ENCODE data around the gene OBSL1. TPM values are rescaled to one million over a fixed set of nuclear protein-coding genes. Genes with fewer than 3 reads are reported as not detected.

Gene OBSL1
- total RNA-seq, 5 donors from 2014 or later (not counting 1 experiment from before 2014, with no cell fraction given): 1.2 to 2.4 (median 1.2) TPM

DNA sequence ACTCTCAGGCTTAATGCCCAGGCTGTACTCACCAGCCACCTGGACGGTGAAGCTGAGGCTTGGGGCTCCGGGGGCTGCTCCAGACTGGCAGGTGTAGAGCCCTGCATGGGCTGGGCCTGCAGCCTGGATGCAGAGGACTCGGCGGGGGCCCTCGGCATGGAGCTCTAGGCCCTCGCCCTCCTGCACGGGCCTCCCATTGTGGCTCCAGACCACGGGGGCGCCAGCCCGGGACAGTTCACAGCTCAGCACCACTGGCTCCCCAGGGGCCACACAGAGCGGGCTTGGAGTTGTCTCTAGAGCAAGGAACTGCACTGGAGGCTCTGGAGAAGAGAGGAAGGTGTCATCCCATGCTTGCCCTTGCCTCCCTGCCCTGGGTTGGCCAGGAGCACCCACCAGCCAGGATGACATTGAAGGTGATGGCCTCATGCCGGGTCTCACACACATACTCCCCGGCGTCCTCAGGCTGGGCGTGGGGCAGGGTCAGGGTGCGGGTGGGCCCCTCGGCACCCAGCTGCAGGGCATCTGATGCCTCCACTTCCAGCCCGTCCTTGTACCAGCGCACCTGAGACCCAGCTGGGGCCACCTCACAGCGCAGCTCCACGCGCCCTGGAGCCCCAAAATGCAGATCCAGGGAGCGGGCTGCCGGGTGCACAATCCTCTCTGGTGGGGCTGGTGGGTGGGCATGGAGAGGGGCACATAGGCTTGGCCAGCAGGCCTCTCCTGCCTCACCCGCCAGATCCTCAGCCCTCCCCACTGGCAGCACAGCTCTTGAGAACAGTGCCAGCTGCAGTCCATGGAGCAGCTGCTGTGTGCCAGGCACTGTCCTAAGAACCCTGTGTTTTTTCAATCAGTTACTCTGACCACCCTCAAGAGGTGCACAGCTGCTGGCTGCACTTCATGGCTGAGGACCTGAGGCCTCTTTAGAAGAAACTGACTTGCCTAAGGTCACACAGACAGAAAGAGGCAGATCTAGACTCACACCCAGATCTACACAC lies 13.3 kb downstream of the OBSL1 start:
- Histone ChIP-seq H3K9me3 (no peaks in the 10 kb centered on the region), H3K4me3 (ENCODE audit: control insufficient read depth in 1 of 2, extremely low read depth in 1 of 2, low read length in 1 of 2) (no peak overlapping the region), H3K27me3 (replicated peaks in 1 of 2; ENCODE audit: control insufficient read depth in 2 of 2, extremely low read depth in 1 of 2, insufficient read depth in 2 of 2, low read length in 1 of 2) (peaks cover 0 to 81% of the 10 kb centered on the region in 2 experiments), H3K36me3 (ENCODE audit: control insufficient read depth in 2 of 2, extremely low read depth in 1 of 2, insufficient read depth in 1 of 2, low read length in 1 of 2) (no peaks in the 10 kb centered on the region), H3K4me1 (ENCODE audit: control insufficient read depth in 1 of 2, extremely low read depth in 1 of 2, insufficient read depth in 2 of 2, low read length in 2 of 2) (peaks cover 0 to 4% of the 10 kb centered on the region in 2 experiments), H3K27ac (ENCODE audit: low read length) (no peak overlapping the region)
- 87% methylated on average over 22 of the region's 25 CpGs for WGBS (ENCODE audit: insufficient coverage)
- ChIA-PET CTCF (no interaction called here), POLR2A (no interaction called here)
- H3K4me1 Mint-ChIP-seq: peaks cover 0 to 5% (median 4%) of the 10 kb centered on the region in 3 donors
- H3K36me3 Mint-ChIP-seq: no peaks in the 10 kb centered on the region
- H3K4me3 Mint-ChIP-seq: no peak overlapping the region
- DNase-seq (no peak), ATAC-seq (replicated peaks in 1 of 4) (no peak)
- H3K9me3 Mint-ChIP-seq: no peaks in the 10 kb centered on the region
- H3K27me3 Mint-ChIP-seq: peaks cover 28 to 35% of the 10 kb centered on the region in 2 donors
- H3K27ac Mint-ChIP-seq: no peak overlapping the region

DNA sequence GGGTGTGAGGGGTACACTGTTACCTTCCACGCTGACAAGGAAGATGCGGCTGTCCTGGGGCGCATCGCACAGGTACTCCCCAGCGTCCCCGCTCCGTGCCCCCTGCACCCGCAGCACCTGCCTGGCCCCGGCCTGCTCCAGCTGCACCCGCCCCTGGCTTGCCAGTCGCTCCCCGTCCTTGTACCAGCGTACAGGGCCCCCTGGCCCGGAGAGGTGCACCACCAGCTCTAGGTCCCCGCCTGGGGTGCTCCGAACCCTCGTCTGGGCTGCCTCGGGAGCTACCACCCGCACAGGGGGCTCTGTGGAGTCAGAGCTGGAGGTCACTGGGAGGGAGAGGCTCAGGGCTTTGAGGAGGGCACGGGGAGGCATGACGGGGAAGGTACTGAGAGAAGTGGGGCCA lies 14.0 kb downstream of the OBSL1 start:
- CTCF ChIA-PET: no interaction called here
- POLR2A ChIA-PET: no interaction called here
- peaks cover 28 to 36% of the 10 kb centered on the region in 2 donors for H3K27me3 Mint-ChIP-seq
- Histone ChIP-seq H3K4me1 (ENCODE audit: control insufficient read depth in 1 of 2, extremely low read depth in 1 of 2, insufficient read depth in 2 of 2, low read length in 2 of 2) (peaks cover 0 to 12% of the 10 kb centered on the region in 2 experiments), H3K27ac (ENCODE audit: low read length) (no peak overlapping the region), H3K27me3 (replicated peaks in 1 of 2; ENCODE audit: control insufficient read depth in 2 of 2, extremely low read depth in 1 of 2, insufficient read depth in 2 of 2, low read length in 1 of 2) (peaks cover 0 to 82% of the 10 kb centered on the region in 2 experiments), H3K36me3 (ENCODE audit: control insufficient read depth in 2 of 2, extremely low read depth in 1 of 2, insufficient read depth in 1 of 2, low read length in 1 of 2) (no peaks in the 10 kb centered on the region), H3K4me3 (ENCODE audit: control insufficient read depth in 1 of 2, extremely low read depth in 1 of 2, low read length in 1 of 2) (no peak overlapping the region), H3K9me3 (no peaks in the 10 kb centered on the region)
- ATAC-seq (replicated peaks in 1 of 4) (no peak), DNase-seq (no peak)
- no peak overlapping the region for H3K27ac Mint-ChIP-seq
- H3K9me3 Mint-ChIP-seq: no peaks in the 10 kb centered on the region
- H3K4me3 Mint-ChIP-seq: no peak overlapping the region
- peaks cover 0 to 5% (median 4%) of the 10 kb centered on the region in 3 donors for H3K4me1 Mint-ChIP-seq
- no peaks in the 10 kb centered on the region for H3K36me3 Mint-ChIP-seq
- WGBS (ENCODE audit: insufficient coverage): 82% methylated on average over 20 of the region's 21 CpGs

DNA sequence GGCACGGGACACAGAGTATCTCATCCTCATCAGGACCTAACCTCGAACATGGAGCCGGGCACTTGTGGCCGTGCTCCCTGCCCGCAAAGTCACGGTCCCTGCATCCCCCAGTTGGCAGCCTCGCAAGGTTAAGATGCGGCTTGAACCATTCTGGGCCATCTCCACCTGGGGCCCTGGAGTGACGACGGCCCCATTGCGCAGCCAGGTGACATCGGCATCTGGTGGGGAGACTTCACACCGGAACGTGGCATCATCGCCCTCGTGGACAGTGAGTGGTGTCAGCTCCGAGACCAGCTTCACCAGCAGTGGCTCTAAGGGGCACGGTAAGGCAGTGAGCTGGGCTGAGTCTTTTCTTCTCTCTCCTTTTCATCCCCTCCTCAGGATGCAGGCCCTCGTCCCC lies 14.9 kb downstream of the OBSL1 start:
- Histone ChIP-seq H3K27ac (ENCODE audit: low read length) (no peak overlapping the region), H3K4me3 (ENCODE audit: control insufficient read depth in 1 of 2, extremely low read depth in 1 of 2, low read length in 1 of 2) (no peak overlapping the region), H3K9me3 (no peaks in the 10 kb centered on the region), H3K27me3 (replicated peaks in 1 of 2; ENCODE audit: control insufficient read depth in 2 of 2, extremely low read depth in 1 of 2, insufficient read depth in 2 of 2, low read length in 1 of 2) (peaks cover 0 to 82% of the 10 kb centered on the region in 2 experiments), H3K4me1 (ENCODE audit: control insufficient read depth in 1 of 2, extremely low read depth in 1 of 2, insufficient read depth in 2 of 2, low read length in 2 of 2) (peaks cover 0 to 21% of the 10 kb centered on the region in 2 experiments), H3K36me3 (ENCODE audit: control insufficient read depth in 2 of 2, extremely low read depth in 1 of 2, insufficient read depth in 1 of 2, low read length in 1 of 2) (no peaks in the 10 kb centered on the region)
- DNase-seq (no peak), ATAC-seq (replicated peaks in 1 of 4) (no peak)
- Mint-ChIP-seq H3K4me1 (peaks cover 6 to 9% (median 7%) of the 10 kb centered on the region in 3 donors), H3K27ac (no peak overlapping the region), H3K27me3 (peaks cover 31 to 39% of the 10 kb centered on the region in 2 donors), H3K4me3 (no peak overlapping the region), H3K36me3 (no peaks in the 10 kb centered on the region), H3K9me3 (no peaks in the 10 kb centered on the region)
- ChIA-PET POLR2A (no interaction called here), CTCF (no interaction called here)
- 87% methylated on average over 17 of the region's 19 CpGs for whole genome bisulfite sequencing (ENCODE audit: insufficient coverage)

DNA sequence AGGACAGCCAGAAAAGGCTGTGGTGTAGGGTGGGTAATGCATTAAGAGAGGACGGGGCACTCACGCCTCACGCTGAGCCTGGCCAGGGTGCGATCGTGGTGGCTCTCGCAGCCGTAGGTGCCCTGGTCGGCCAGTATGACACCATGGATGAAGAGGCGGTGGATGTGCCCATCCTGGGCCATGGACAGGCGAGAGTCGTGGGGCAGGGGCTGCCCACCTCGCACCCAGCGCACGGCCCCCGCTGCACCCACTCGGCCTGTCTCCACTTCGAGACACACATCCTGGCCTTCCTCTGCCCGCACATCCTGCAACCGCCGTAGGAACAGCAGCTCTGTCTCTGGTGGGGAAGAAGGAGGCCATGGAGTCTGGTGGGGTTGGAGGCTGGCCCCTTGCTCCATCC lies 15.4 kb downstream of the OBSL1 start:
- CTCF ChIA-PET: no interaction called here
- H3K36me3 ChIP-seq (ENCODE audit: control insufficient read depth in 2 of 2, extremely low read depth in 1 of 2, insufficient read depth in 1 of 2, low read length in 1 of 2): no peaks in the 10 kb centered on the region
- Mint-ChIP-seq H3K36me3 (no peaks in the 10 kb centered on the region), H3K4me1 (peaks cover 6 to 10% (median 7%) of the 10 kb centered on the region in 3 donors), H3K27me3 (peaks cover 33 to 40% of the 10 kb centered on the region in 2 donors), H3K4me3 (no peak overlapping the region), H3K9me3 (no peaks in the 10 kb centered on the region), H3K27ac (no peak overlapping the region)
- H3K4me3 ChIP-seq (ENCODE audit: control insufficient read depth in 1 of 2, extremely low read depth in 1 of 2, low read length in 1 of 2): no peak overlapping the region
- H3K27me3 ChIP-seq (replicated peaks in 1 of 2; ENCODE audit: control insufficient read depth in 2 of 2, extremely low read depth in 1 of 2, insufficient read depth in 2 of 2, low read length in 1 of 2): peaks cover 2 to 82% of the 10 kb centered on the region in 2 experiments
- 93% methylated on average over 19 of the region's 20 CpGs for WGBS (ENCODE audit: insufficient coverage)
- DNase-seq (no peak), ATAC-seq (replicated peaks in 1 of 4) (no peak)
- H3K4me1 ChIP-seq (ENCODE audit: control insufficient read depth in 1 of 2, extremely low read depth in 1 of 2, insufficient read depth in 2 of 2, low read length in 2 of 2): peaks cover 0 to 23% of the 10 kb centered on the region in 2 experiments
- no peak overlapping the region for H3K27ac ChIP-seq (ENCODE audit: low read length)
- no peaks in the 10 kb centered on the region for H3K9me3 ChIP-seq
- POLR2A ChIA-PET: no interaction called here

DNA sequence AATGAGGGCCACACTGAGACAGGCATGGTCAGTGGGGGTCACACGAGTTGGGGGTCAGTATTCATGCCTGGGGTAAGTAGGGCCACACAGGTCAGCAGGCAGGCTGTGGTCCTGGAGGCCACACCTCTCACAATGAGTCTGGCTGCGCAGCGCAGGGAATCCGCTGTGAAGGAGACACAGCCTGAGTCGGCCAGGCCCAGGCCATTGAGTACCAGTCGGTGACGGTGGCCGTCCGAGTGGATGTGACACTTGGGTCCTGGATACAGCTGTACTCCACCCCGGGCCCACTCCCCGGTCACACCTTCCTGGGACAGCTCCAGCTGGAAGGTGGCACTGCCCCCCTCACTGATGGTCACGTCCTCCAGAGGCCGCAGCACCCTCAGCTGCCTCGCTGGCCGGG lies 17.0 kb downstream of the OBSL1 start:
- 93% methylated on average over 9 of the region's 15 CpGs for WGBS (ENCODE audit: insufficient coverage)
- H3K9me3 Mint-ChIP-seq: no peaks in the 10 kb centered on the region
- H3K4me1 Mint-ChIP-seq: peaks cover 6 to 12% (median 7%) of the 10 kb centered on the region in 3 donors
- H3K4me1 ChIP-seq (ENCODE audit: control insufficient read depth in 1 of 2, extremely low read depth in 1 of 2, insufficient read depth in 2 of 2, low read length in 2 of 2): peaks cover 0 to 23% of the 10 kb centered on the region in 2 experiments
- POLR2A ChIA-PET: no interaction called here
- H3K4me3 Mint-ChIP-seq: no peak overlapping the region
- CTCF ChIA-PET: interaction anchor here in 1 of 2 donors (0.6 to 0.7 kb wide), 2 partner anchors 91 to 496 kb away, joined by 3 to 4 read pairs; no protein-coding TSS in a partner anchor
- H3K27ac ChIP-seq (ENCODE audit: low read length): no peak overlapping the region
- DNase-seq (no peak), ATAC-seq (replicated peaks in 1 of 4) (no peak)
- H3K27me3 ChIP-seq (replicated peaks in 1 of 2; ENCODE audit: control insufficient read depth in 2 of 2, extremely low read depth in 1 of 2, insufficient read depth in 2 of 2, low read length in 1 of 2): peaks cover 2 to 87% of the 10 kb centered on the region in 2 experiments
- no peaks in the 10 kb centered on the region for H3K36me3 ChIP-seq (ENCODE audit: control insufficient read depth in 2 of 2, extremely low read depth in 1 of 2, insufficient read depth in 1 of 2, low read length in 1 of 2)
- no peaks in the 10 kb centered on the region for H3K36me3 Mint-ChIP-seq
- no peaks in the 10 kb centered on the region for H3K9me3 ChIP-seq
- no peak overlapping the region for H3K4me3 ChIP-seq (ENCODE audit: control insufficient read depth in 1 of 2, extremely low read depth in 1 of 2, low read length in 1 of 2)
- H3K27ac Mint-ChIP-seq: peak overlapping the region in 1 of 2 donors; percentile 8
- H3K27me3 Mint-ChIP-seq: peaks cover 33 to 50% of the 10 kb centered on the region in 2 donors

DNA sequence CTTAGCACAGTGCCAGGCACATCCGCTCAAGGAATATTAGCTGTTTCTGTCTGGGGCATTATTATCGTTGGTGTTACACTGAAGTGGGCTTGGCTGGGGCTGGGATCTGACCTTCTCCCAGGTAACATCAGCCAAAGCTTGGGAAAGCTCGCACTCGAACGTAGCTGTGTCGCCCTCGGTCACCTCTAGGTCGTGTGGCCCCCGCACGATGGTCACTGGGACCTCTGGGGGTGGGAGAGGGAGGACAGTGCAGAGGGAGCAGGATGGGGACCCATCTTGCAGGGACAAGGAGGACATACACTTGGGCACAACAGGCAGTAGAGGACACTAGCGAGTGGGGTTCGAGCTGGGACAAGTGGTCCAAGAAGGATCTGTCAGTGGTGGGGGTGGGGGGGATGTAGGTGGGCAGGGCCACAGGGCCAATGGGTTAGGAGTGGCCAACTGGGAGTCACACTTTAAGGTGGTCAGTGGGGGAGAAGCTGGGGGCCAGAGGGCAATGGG lies 17.8 kb downstream of the OBSL1 start:
- Histone ChIP-seq H3K36me3 (ENCODE audit: control insufficient read depth in 2 of 2, extremely low read depth in 1 of 2, insufficient read depth in 1 of 2, low read length in 1 of 2) (no peaks in the 10 kb centered on the region), H3K27me3 (replicated peaks in 1 of 2; ENCODE audit: control insufficient read depth in 2 of 2, extremely low read depth in 1 of 2, insufficient read depth in 2 of 2, low read length in 1 of 2) (peaks cover 2 to 88% of the 10 kb centered on the region in 2 experiments), H3K4me3 (ENCODE audit: control insufficient read depth in 1 of 2, extremely low read depth in 1 of 2, low read length in 1 of 2) (no peak overlapping the region), H3K27ac (ENCODE audit: low read length) (no peak overlapping the region), H3K9me3 (no peaks in the 10 kb centered on the region), H3K4me1 (ENCODE audit: control insufficient read depth in 1 of 2, extremely low read depth in 1 of 2, insufficient read depth in 2 of 2, low read length in 2 of 2) (peaks cover 0 to 23% of the 10 kb centered on the region in 2 experiments)
- Mint-ChIP-seq H3K4me1 (peaks cover 6 to 12% (median 7%) of the 10 kb centered on the region in 3 donors), H3K4me3 (peak overlapping the region; percentile 39 to 59 (median 44)), H3K36me3 (no peaks in the 10 kb centered on the region), H3K27me3 (peaks cover 30 to 53% of the 10 kb centered on the region in 2 donors), H3K9me3 (no peaks in the 10 kb centered on the region), H3K27ac (peak overlapping the region in 1 of 2 donors; percentile 61)
- ChIA-PET CTCF (interaction anchor here in 1 of 2 donors (0.6 kb wide), 2 partner anchors 9 to 92 kb away, joined by 3 to 4 read pairs; no protein-coding TSS in a partner anchor), POLR2A (no interaction called here)
- no peak for DNase-seq
- WGBS (ENCODE audit: insufficient coverage): 88% methylated on average over 10 of the region's 12 CpGs
- no peak for ATAC-seq (replicated peaks in 1 of 4)

Data from T-cell (primary cell).